Liver (tissue), 9 donors: ENCODE data around the gene LPAR1. TPM values are rescaled to one million over a fixed set of nuclear protein-coding genes. Genes with fewer than 3 reads are reported as not detected.

ENCODE experiments used
- DNase-seq: peaks from one replicate; pipeline ENCODE4 v3.0.0-alpha.2; 2017; ENCODE audit warnings: low spot score
- H3K27ac ChIP-seq, 2 donors: one replicate each; pipeline ENCODE4 v1.7.0; 2013; ENCODE audit warnings: inconsistent platforms in 2 of 2, low read length in 2 of 2, control low read depth in 1 of 2, low read depth in 1 of 2, mild to moderate bottlenecking in 1 of 2
- H3K27me3 ChIP-seq, 4 donors: one replicate each; pipeline versions ENCODE4 v1.6.1 to v1.7.0; 2013; ENCODE audit warnings: low read length in 3 of 4, inconsistent platforms in 1 of 4, mild to moderate bottlenecking in 1 of 4, moderate library complexity in 1 of 4; ENCODE audit not compliant: control insufficient read depth in 4 of 4, insufficient read depth in 4 of 4
- H3K36me3 ChIP-seq, 4 donors: one replicate each; pipeline versions ENCODE4 v1.6.1 to v1.7.0; 2013; ENCODE audit warnings: low read length in 3 of 4, mild to moderate bottlenecking in 3 of 4, low read depth in 1 of 4, moderate library complexity in 1 of 4; ENCODE audit not compliant: control insufficient read depth in 4 of 4, insufficient read depth in 3 of 4
- H3K4me1 ChIP-seq, 4 donors: one replicate each; pipeline versions ENCODE4 v1.6.1 to v1.7.0; 2013; ENCODE audit warnings: low read length in 3 of 4, mild to moderate bottlenecking in 3 of 4, moderate library complexity in 1 of 4; ENCODE audit not compliant: control insufficient read depth in 4 of 4, insufficient read depth in 4 of 4
- H3K4me3 ChIP-seq, 3 donors: one replicate each; pipeline versions ENCODE4 v1.6.1 to v1.7.0; 2013; ENCODE audit warnings: low read length in 3 of 3, control low read depth in 1 of 3, low read depth in 1 of 3, mild to moderate bottlenecking in 1 of 3
- H3K9ac ChIP-seq, 2 donors: one replicate each; pipeline ENCODE4 v1.7.0; 2013; ENCODE audit warnings: low read length in 2 of 2, mild to moderate bottlenecking in 2 of 2, moderate library complexity in 2 of 2, control low read depth in 1 of 2, low read depth in 1 of 2
- H3K9me3 ChIP-seq, 4 donors: one replicate each; pipeline versions ENCODE4 v1.6.1 to v1.7.0; 2013; ENCODE audit warnings: low read length in 3 of 4; ENCODE audit not compliant: control insufficient read depth in 4 of 4
- EGR1 ChIP-seq, 2 donors: IDR thresholded peaks; 2 replicates each; pipeline ENCODE4 v1.6.1; 2016 to 2018; ENCODE audit warnings: antibody characterized with exemption in 2 of 2, low read depth in 2 of 2
- FOXA1 ChIP-seq: IDR thresholded peaks from 2 replicates; pipeline ENCODE4 v1.6.1; 2016; ENCODE audit warnings: antibody characterized with exemption
- FOXA2 ChIP-seq: IDR thresholded peaks from 2 replicates; pipeline ENCODE4 v1.6.1; 2016; ENCODE audit warnings: antibody characterized with exemption
- GABPA ChIP-seq, 2 donors: IDR thresholded peaks in 1 of 2; conservative IDR thresholded peaks in 1 of 2; 2 replicates each; pipeline ENCODE4 v1.6.1; 2016; ENCODE audit warnings: antibody characterized with exemption in 2 of 2, mild to moderate bottlenecking in 1 of 2, moderate library complexity in 1 of 2
- HNF4A ChIP-seq, 2 donors: conservative IDR thresholded peaks; 2 replicates each; pipeline ENCODE4 v1.6.1; 2016; ENCODE audit warnings: antibody characterized with exemption in 2 of 2, mild to moderate bottlenecking in 2 of 2
- HNF4G ChIP-seq: IDR thresholded peaks from 2 replicates; pipeline ENCODE4 v1.6.1; 2016; ENCODE audit warnings: antibody characterized with exemption
- JUND ChIP-seq, 2 donors: IDR thresholded peaks; 2 replicates each; pipeline ENCODE4 v1.6.1; 2016; ENCODE audit warnings: antibody characterized with exemption in 2 of 2
- NR2F2 ChIP-seq: IDR thresholded peaks from 2 replicates; pipeline ENCODE4 v1.6.1; 2016; ENCODE audit warnings: antibody characterized with exemption
- RAD21 ChIP-seq, 2 donors: IDR thresholded peaks; 2 replicates each; pipeline ENCODE4 v1.6.1; 2016; ENCODE audit warnings: antibody characterized with exemption in 2 of 2, mild to moderate bottlenecking in 2 of 2
- RXRA ChIP-seq, 2 donors: IDR thresholded peaks; 2 replicates each; pipeline ENCODE4 v1.6.1; 2017 to 2018; ENCODE audit warnings: antibody characterized with exemption in 2 of 2, mild to moderate bottlenecking in 1 of 2
- SP1 ChIP-seq: IDR thresholded peaks from 2 replicates; pipeline ENCODE4 v1.6.1; 2018; ENCODE audit warnings: antibody characterized with exemption, mild to moderate bottlenecking
- TAF1 ChIP-seq: conservative IDR thresholded peaks from 2 replicates; pipeline ENCODE4 v1.6.1; 2016; ENCODE audit warnings: antibody characterized with exemption, mild to moderate bottlenecking
- YY1 ChIP-seq: IDR thresholded peaks from 2 replicates; pipeline ENCODE4 v1.6.1; 2016; ENCODE audit warnings: antibody characterized with exemption, mild to moderate bottlenecking
- WGBS: extraction: QIAGEN DNeasy Blood & Tissue Kit; methylation state at CpG from one replicate; pipeline ENCODE4 v1.1.7; 2013; 5-methylcytosine and 5-hydroxymethylcytosine counted together
- polyA plus RNA-seq, 2 donors: library from polyadenylated mRNA; stranded (reverse) in 1 of 2; unstranded in 1 of 2; fragments of 200-250 nt in 1 of 2; fragments of >200 nt in 1 of 2; fragmentation: Nextera tagmentation in 1 of 2; extraction: Ambion mirVana in 1 of 2; gene quantifications; one replicate each; pipeline versions ENCODE4 v1.2.1 to v1.2.3, GENCODE V29; 2013 to 2015
- total RNA-seq, 2 donors: library from RNA; depleted of rRNA; stranded (reverse); fragments of >200 nt; gene quantifications; one replicate each; pipeline ENCODE4 v1.2.3, GENCODE V29; 2014
- TF ChIP-seq, protein P1 (sequence below): IDR thresholded peaks from 2 replicates; pipeline ENCODE4 v1.6.1; 2016; ENCODE audit warnings: antibody characterized with exemption
- TF ChIP-seq, protein P2 (sequence below): IDR thresholded peaks from 2 replicates; pipeline ENCODE4 v1.6.1; 2016; ENCODE audit warnings: antibody characterized with exemption, mild to moderate bottlenecking
- TF ChIP-seq, protein P3 (sequence below): IDR thresholded peaks from 2 replicates; pipeline ENCODE4 v1.6.1; 2016; ENCODE audit warnings: antibody characterized with exemption
- TF ChIP-seq, protein P4 (sequence below): fragments of 150-350 bp; IDR thresholded peaks from 2 replicates; pipeline ENCODE4 v1.5.1; 2017; ENCODE audit warnings: improper control_type of control experiment, low read depth, low read length; ENCODE audit not compliant: missing input control
- TF ChIP-seq, protein P5 (sequence below): IDR thresholded peaks from 2 replicates; pipeline ENCODE4 v1.6.1; 2016; ENCODE audit warnings: antibody characterized with exemption
- donor health status: healthy.
- donor health status: healthy.
- donor health status: healthy.
- donor health status: healthy.
- donor health status: healthy.

The LPAR1 gene
- total and polyA plus RNA-seq, 4 donors: 0.51 to 3.6 (median 1.1) TPM

DNA sequence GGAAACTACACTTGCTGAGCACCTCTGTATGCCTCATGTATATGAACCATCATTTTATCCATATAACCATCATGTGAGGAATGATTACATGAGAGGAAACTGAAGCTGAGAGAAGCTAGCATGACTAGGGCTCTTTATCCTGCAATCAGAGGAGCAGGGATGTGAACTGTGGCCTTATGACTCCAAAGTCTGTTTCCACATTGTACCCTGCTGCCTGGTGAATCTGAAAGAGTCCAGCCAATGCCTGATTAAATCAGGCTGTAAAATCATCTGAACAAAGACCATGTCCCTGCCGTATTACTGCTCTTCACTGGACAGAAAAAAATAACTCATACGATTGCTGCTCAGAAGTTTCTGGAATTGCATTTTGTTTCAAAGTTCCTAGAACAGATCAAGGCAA lies 67.0 kb downstream of the LPAR1 start (continued):
- TF ChIP-seq, protein P1, sequence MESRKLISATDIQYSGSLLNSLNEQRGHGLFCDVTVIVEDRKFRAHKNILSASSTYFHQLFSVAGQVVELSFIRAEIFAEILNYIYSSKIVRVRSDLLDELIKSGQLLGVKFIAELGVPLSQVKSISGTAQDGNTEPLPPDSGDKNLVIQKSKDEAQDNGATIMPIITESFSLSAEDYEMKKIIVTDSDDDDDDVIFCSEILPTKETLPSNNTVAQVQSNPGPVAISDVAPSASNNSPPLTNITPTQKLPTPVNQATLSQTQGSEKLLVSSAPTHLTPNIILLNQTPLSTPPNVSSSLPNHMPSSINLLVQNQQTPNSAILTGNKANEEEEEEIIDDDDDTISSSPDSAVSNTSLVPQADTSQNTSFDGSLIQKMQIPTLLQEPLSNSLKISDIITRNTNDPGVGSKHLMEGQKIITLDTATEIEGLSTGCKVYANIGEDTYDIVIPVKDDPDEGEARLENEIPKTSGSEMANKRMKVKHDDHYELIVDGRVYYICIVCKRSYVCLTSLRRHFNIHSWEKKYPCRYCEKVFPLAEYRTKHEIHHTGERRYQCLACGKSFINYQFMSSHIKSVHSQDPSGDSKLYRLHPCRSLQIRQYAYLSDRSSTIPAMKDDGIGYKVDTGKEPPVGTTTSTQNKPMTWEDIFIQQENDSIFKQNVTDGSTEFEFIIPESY: no peak

DNA sequence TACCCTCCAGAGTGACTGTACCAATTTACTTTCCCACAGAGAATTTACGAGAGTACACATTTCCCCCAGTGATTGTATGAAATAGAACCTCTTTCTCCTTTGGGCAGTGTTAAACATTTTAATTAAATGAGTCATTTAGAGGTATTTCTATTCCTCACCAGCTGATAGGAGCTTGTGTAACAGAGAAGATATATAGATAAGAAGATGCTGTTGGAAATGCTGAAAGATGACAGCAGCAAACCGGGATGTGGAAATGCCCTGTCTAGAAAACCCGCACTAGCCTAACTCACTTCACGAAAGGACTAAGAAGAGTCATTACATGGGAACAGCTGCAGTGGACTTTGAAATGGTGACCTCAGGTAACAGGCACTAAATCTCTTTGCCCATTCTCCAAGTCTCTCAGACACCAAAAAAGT lies 68.3 kb downstream of the LPAR1 start:
- no peaks in the 10 kb centered on the region for H3K36me3 ChIP-seq
- no peaks in the 10 kb centered on the region for H3K9me3 ChIP-seq
- no peak for DNase-seq
- H3K9ac ChIP-seq: no peak overlapping the region
- H3K27ac ChIP-seq: no peak overlapping the region
- no peaks in the 10 kb centered on the region for H3K27me3 ChIP-seq
- no peak overlapping the region for H3K4me3 ChIP-seq
- WGBS: 69% methylated on average over 4 of the region's 4 CpGs
- no peaks in the 10 kb centered on the region for H3K4me1 ChIP-seq
- TF ChIP-seq, protein P2, sequence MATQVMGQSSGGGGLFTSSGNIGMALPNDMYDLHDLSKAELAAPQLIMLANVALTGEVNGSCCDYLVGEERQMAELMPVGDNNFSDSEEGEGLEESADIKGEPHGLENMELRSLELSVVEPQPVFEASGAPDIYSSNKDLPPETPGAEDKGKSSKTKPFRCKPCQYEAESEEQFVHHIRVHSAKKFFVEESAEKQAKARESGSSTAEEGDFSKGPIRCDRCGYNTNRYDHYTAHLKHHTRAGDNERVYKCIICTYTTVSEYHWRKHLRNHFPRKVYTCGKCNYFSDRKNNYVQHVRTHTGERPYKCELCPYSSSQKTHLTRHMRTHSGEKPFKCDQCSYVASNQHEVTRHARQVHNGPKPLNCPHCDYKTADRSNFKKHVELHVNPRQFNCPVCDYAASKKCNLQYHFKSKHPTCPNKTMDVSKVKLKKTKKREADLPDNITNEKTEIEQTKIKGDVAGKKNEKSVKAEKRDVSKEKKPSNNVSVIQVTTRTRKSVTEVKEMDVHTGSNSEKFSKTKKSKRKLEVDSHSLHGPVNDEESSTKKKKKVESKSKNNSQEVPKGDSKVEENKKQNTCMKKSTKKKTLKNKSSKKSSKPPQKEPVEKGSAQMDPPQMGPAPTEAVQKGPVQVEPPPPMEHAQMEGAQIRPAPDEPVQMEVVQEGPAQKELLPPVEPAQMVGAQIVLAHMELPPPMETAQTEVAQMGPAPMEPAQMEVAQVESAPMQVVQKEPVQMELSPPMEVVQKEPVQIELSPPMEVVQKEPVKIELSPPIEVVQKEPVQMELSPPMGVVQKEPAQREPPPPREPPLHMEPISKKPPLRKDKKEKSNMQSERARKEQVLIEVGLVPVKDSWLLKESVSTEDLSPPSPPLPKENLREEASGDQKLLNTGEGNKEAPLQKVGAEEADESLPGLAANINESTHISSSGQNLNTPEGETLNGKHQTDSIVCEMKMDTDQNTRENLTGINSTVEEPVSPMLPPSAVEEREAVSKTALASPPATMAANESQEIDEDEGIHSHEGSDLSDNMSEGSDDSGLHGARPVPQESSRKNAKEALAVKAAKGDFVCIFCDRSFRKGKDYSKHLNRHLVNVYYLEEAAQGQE: no peak
- TF ChIP-seq EGR1 (IDR thresholded peaks at IDR 0.05; ENCODE audit: low read depth in 2 of 2) (no peak), YY1 (no peak), SP1 (no peak), FOXA1 (no peak), RXRA (IDR thresholded peaks at IDR 0.05) (no peak), HNF4A (conservative IDR thresholded peaks at IDR 0.05) (no peak), NR2F2 (no peak), RAD21 (IDR thresholded peaks at IDR 0.05) (no peak), HNF4G (no peak), GABPA (IDR thresholded peaks at IDR 0.05 in 1 of 2, conservative IDR thresholded peaks at IDR 0.05 in 1 of 2) (no peak), JUND (IDR thresholded peaks at IDR 0.05) (no peak), FOXA2 (no peak), TAF1 (no peak)
- TF ChIP-seq, protein P1: no peak
- TF ChIP-seq, protein P3, sequence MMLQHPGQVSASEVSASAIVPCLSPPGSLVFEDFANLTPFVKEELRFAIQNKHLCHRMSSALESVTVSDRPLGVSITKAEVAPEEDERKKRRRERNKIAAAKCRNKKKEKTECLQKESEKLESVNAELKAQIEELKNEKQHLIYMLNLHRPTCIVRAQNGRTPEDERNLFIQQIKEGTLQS: no peak
- TF ChIP-seq, protein P4, sequence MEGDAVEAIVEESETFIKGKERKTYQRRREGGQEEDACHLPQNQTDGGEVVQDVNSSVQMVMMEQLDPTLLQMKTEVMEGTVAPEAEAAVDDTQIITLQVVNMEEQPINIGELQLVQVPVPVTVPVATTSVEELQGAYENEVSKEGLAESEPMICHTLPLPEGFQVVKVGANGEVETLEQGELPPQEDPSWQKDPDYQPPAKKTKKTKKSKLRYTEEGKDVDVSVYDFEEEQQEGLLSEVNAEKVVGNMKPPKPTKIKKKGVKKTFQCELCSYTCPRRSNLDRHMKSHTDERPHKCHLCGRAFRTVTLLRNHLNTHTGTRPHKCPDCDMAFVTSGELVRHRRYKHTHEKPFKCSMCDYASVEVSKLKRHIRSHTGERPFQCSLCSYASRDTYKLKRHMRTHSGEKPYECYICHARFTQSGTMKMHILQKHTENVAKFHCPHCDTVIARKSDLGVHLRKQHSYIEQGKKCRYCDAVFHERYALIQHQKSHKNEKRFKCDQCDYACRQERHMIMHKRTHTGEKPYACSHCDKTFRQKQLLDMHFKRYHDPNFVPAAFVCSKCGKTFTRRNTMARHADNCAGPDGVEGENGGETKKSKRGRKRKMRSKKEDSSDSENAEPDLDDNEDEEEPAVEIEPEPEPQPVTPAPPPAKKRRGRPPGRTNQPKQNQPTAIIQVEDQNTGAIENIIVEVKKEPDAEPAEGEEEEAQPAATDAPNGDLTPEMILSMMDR: no peak
- TF ChIP-seq, protein P5, sequence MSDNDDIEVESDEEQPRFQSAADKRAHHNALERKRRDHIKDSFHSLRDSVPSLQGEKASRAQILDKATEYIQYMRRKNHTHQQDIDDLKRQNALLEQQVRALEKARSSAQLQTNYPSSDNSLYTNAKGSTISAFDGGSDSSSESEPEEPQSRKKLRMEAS: no peak
